ENCODE measurements around the gene POLR1C.

GRCh38 chr6:43478008-43478372 is 38.9 kb upstream of the POLR1C start:
- TF ChIP-seq POLR2AphosphoS5 (IDR thresholded peaks at IDR 0.05; ENCODE audit: low read depth) (no peak), CTCF (IDR thresholded peaks at IDR 0.05; ENCODE audit: insufficient read depth, low read length) (no peak), REST (IDR thresholded peaks at IDR 0.05; ENCODE audit: insufficient replicate concordance, low read depth) (no peak), GABPA (IDR thresholded peaks at IDR 0.05; ENCODE audit: low read depth) (no peak)

Measured in HL-60 (cell line).